ENCODE data around the gene RENBP. TPM values are rescaled to one million over a fixed set of nuclear protein-coding genes. Genes with fewer than 3 reads are reported as not detected.

Gene RENBP
- 0.11 to 0.24 TPM (median 0.14 TPM) in 5 replicates for total RNA-seq (2022; extraction: Qiagen RNA extraction; ENCODE audit: low read depth)

GRCh38 chrX:153944140-153944799 is at the start of gene RENBP:
TSS of gene RENBP (minus strand) at chrX:153944643. CDS start at chrX:153944610, 33 bp downstream.

GRCh38 chrX:153972368-153973126 is 28.1 kb upstream of the RENBP start, which contains the start of gene TMEM187:
TSS of gene TMEM187 (plus strand) at chrX:153972754. CDS start at chrX:153982063, 9,309 bp downstream.

GRCh38 chrX:153971450-153972367 is 27.3 kb upstream of the RENBP start, which contains the start of gene HCFC1:
TSS of gene HCFC1 (minus strand) at chrX:153971818. CDS start at chrX:153970840, 978 bp downstream.

GRCh38 chrX:153934762-153935325 is 9.6 kb downstream of the RENBP start, which contains the start of gene NAA10:
TSS of gene NAA10 (minus strand) at chrX:153935037. CDS start at chrX:153934904, 133 bp downstream.

GRCh38 chrX:153925739-153926551 is 18.5 kb downstream of the RENBP start, which contains the start of gene ARHGAP4:
TSS of gene ARHGAP4 (minus strand) at chrX:153926264. CDS start at chrX:153926202, 62 bp downstream.

GRCh38 chrX:153903991-153904957 is 40.2 kb downstream of the RENBP start, which contains the start of gene AVPR2:
TSS of gene AVPR2 (plus strand) at chrX:153904673. CDS start at chrX:153905146, 473 bp downstream.

GRCh38 chrX:153885968-153886903 is 58.2 kb downstream of the RENBP start, which contains the start of gene L1CAM:
TSS of gene L1CAM (minus strand) at chrX:153886173. CDS start at chrX:153875836, 10,337 bp downstream.

Other genes with a start within 250 kb of the RENBP start
- gene BCAP31, start 220.3 kb downstream of the RENBP start, total RNA-seq (2022; extraction: Qiagen RNA extraction; ENCODE audit: low read depth): 359 to 414 TPM (median 373 TPM) in 5 replicates
- gene ABCD1, start 219.8 kb downstream of the RENBP start, total RNA-seq (2022; extraction: Qiagen RNA extraction; ENCODE audit: low read depth): 2.0 to 4.1 TPM (median 3.8 TPM) in 5 replicates
- 3.0 to 4.1 TPM (median 3.7 TPM) in 5 replicates for gene PLXNB3, start 180.4 kb downstream of the RENBP start, total RNA-seq (2022; extraction: Qiagen RNA extraction; ENCODE audit: low read depth)
- 0.07 to 0.10 TPM in 2 of 5 replicates, not detected in the others for gene SRPK3, start 163.6 kb downstream of the RENBP start, total RNA-seq (2022; extraction: Qiagen RNA extraction; ENCODE audit: low read depth)
- gene IDH3G, start 150.3 kb downstream of the RENBP start, total RNA-seq (2022; extraction: Qiagen RNA extraction; ENCODE audit: low read depth): 57.5 to 63.5 TPM (median 61.5 TPM) in 5 replicates
- 364 to 443 TPM (median 420 TPM) in 5 replicates for gene SSR4, start 150.0 kb downstream of the RENBP start, total RNA-seq (2022; extraction: Qiagen RNA extraction; ENCODE audit: low read depth)
- 2.7 to 3.5 TPM (median 3.0 TPM) in 5 replicates for gene PDZD4, start 114.1 kb downstream of the RENBP start, total RNA-seq (2022; extraction: Qiagen RNA extraction; ENCODE audit: low read depth)
- 19.6 to 26.8 TPM (median 21.1 TPM) in 5 replicates for gene L1CAM, start 58.5 kb downstream of the RENBP start, total RNA-seq (2022; extraction: Qiagen RNA extraction; ENCODE audit: low read depth)
- gene AVPR2, start 40.0 kb downstream of the RENBP start, total RNA-seq (2022; extraction: Qiagen RNA extraction; ENCODE audit: low read depth): 0.07 to 0.12 TPM in 2 of 5 replicates, not detected in the others
- gene ARHGAP4, start 18.4 kb downstream of the RENBP start, total RNA-seq (2022; extraction: Qiagen RNA extraction; ENCODE audit: low read depth): 0.75 to 2.2 TPM (median 1.6 TPM) in 5 replicates
- gene NAA10, start 9.6 kb downstream of the RENBP start, total RNA-seq (2022; extraction: Qiagen RNA extraction; ENCODE audit: low read depth): 208 to 230 TPM (median 214 TPM) in 5 replicates
- 36.3 to 45.1 TPM (median 40.5 TPM) in 5 replicates for gene HCFC1, start 27.2 kb upstream of the RENBP start, total RNA-seq (2022; extraction: Qiagen RNA extraction; ENCODE audit: low read depth)
- gene TMEM187, start 28.1 kb upstream of the RENBP start, total RNA-seq (2022; extraction: Qiagen RNA extraction; ENCODE audit: low read depth): 3.4 to 8.9 TPM (median 5.1 TPM) in 5 replicates
- 185 to 227 TPM (median 213 TPM) in 5 replicates for gene IRAK1, start 75.3 kb upstream of the RENBP start, total RNA-seq (2022; extraction: Qiagen RNA extraction; ENCODE audit: low read depth)
- 17.0 to 20.7 TPM (median 20.1 TPM) in 5 replicates for gene MECP2, start 153.1 kb upstream of the RENBP start, total RNA-seq (2022; extraction: Qiagen RNA extraction; ENCODE audit: low read depth)
- not detected in 5 replicates for gene OPN1LW, start 199.6 kb upstream of the RENBP start, total RNA-seq (2022; extraction: Qiagen RNA extraction; ENCODE audit: low read depth)
- not detected in 5 replicates for gene OPN1MW, start 238.0 kb upstream of the RENBP start, total RNA-seq (2022; extraction: Qiagen RNA extraction; ENCODE audit: low read depth)